H1 (cell line): ENCODE data around the gene FGD6.

ENCODE experiments used
- BACH1 ChIP-seq: IDR thresholded peaks from 2 replicates; pipeline ENCODE4 v1.6.1; 2012; ENCODE audit warnings: low read length, improper control_type of control experiment
- CTCF ChIP-seq, 3 experiments: IDR thresholded peaks; 1 replicate in 2 of 3; 2 replicates in 1 of 3; pipeline versions ENCODE4 v1.5.1 to v1.6.1; 2011; ENCODE audit warnings: low read length in 3 of 3, mild to moderate bottlenecking in 3 of 3, inconsistent platforms in 2 of 3, low read depth in 1 of 3, moderate library complexity in 1 of 3; ENCODE audit not compliant: insufficient read depth in 1 of 3; ENCODE audit errors: control extremely low read depth in 1 of 3
- EP300 ChIP-seq, 2 experiments: IDR thresholded peaks; 1 replicate in 1 of 2; 2 replicates in 1 of 2; pipeline ENCODE4 v1.6.1; 2011 to 2012; ENCODE audit warnings: low read depth in 2 of 2, low read length in 2 of 2, mild to moderate bottlenecking in 2 of 2, borderline replicate concordance in 1 of 2, inconsistent platforms in 1 of 2, moderate library complexity in 1 of 2
- NANOG ChIP-seq: IDR thresholded peaks from 2 replicates; pipeline ENCODE4 v1.6.1; 2011; ENCODE audit warnings: low read length, low read depth, mild to moderate bottlenecking, inconsistent platforms; ENCODE audit not compliant: insufficient read depth, poor library complexity, severe bottlenecking
- POLR2A ChIP-seq, 2 experiments: IDR thresholded peaks; 1 replicate in 1 of 2; 2 replicates in 1 of 2; pipeline ENCODE4 v1.6.1; 2011; ENCODE audit warnings: low read depth in 2 of 2, low read length in 2 of 2, mild to moderate bottlenecking in 2 of 2; ENCODE audit errors: control extremely low read depth in 1 of 2
- USF2 ChIP-seq: IDR thresholded peaks from 2 replicates; pipeline ENCODE4 v1.6.1; 2011; ENCODE audit warnings: low read length, improper control_type of control experiment

- TF ChIP-seq POLR2A (IDR thresholded peaks at IDR 0.05; ENCODE audit: control extremely low read depth in 1 of 2, low read depth in 2 of 2, low read length in 2 of 2): no peak
- no peak for TF ChIP-seq CTCF (IDR thresholded peaks at IDR 0.05; ENCODE audit: control extremely low read depth in 1 of 3, insufficient read depth in 1 of 3, low read depth in 1 of 3, low read length in 3 of 3)
- no peak for TF ChIP-seq EP300 (IDR thresholded peaks at IDR 0.05; ENCODE audit: borderline replicate concordance in 1 of 2, low read depth in 2 of 2, low read length in 2 of 2)
- TF ChIP-seq NANOG: no peak
- TF ChIP-seq USF2: no peak
- no peak for TF ChIP-seq BACH1
Observed at GRCh38 chr12:95124106-95124505, 93.2 kb downstream of the FGD6 start.
